Choroid plexus epithelial cell (primary cell): ENCODE measurements around the gene KCNQ1.
"Not testable (repeated sequence)": the region's sequence is repeated elsewhere in the genome, so short reads cannot be mapped to it uniquely, and the experiment has no call there.

Experiments used
- DNase-seq: peaks from one replicate; pipeline ENCODE4 v3.0.0-alpha.2; 2010; ENCODE audit warnings: low read depth
- H3K4me3 ChIP-seq: 2 replicates; pipeline ENCODE4 v1.5.1; 2011; ENCODE audit warnings: low read depth, mild to moderate bottlenecking, control low read depth, low read length, moderate library complexity
- TF ChIP-seq, protein P1 (sequence below): conservative IDR thresholded peaks from 2 replicates; pipeline ENCODE4 v1.5.1; 2011; ENCODE audit warnings: low read depth, mild to moderate bottlenecking, control low read depth, inconsistent platforms, low read length, moderate library complexity

KCNQ1 gene

DNA sequence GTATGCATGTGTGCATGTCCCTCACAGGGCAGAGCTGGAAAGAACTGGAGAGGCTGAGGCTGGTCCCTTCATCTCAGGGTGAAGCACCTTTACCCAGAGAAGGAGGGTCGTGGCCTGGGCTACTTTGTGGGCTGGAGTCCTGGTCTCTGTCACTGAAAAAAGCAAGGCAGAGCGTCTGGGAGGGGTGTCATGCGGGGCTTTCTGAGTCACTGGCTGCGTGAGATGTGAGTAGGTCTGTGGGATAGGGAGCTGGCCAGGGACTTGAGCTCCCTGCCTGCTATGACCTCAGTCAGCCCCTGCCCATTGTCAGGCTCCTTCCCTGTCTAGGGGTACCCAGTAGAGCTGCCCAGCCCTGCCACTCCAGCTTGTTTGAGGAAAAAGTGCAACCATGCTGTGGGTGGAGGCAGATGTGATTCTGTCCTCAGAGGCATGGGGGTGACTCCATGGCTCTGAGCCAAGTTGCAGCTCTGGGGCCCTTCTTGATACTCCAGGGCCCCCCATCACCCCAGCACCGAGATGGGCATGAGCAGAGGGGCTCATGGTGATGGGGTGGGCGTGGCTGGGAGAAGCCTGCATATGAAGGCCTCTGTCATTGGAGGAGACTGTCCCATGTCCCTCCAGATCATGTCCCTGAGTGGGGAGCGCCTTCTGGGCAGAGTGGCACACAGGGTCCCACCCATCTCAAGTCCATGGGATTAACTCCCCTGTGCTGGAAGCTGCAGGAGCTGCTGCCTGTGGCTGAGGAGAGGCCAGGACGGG, 27.8 kb downstream of the KCNQ1 start:
- TF ChIP-seq, protein P1, sequence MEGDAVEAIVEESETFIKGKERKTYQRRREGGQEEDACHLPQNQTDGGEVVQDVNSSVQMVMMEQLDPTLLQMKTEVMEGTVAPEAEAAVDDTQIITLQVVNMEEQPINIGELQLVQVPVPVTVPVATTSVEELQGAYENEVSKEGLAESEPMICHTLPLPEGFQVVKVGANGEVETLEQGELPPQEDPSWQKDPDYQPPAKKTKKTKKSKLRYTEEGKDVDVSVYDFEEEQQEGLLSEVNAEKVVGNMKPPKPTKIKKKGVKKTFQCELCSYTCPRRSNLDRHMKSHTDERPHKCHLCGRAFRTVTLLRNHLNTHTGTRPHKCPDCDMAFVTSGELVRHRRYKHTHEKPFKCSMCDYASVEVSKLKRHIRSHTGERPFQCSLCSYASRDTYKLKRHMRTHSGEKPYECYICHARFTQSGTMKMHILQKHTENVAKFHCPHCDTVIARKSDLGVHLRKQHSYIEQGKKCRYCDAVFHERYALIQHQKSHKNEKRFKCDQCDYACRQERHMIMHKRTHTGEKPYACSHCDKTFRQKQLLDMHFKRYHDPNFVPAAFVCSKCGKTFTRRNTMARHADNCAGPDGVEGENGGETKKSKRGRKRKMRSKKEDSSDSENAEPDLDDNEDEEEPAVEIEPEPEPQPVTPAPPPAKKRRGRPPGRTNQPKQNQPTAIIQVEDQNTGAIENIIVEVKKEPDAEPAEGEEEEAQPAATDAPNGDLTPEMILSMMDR, result no peak
- H3K4me3 ChIP-seq, result no peak overlapping the region
- no peak for DNase-seq

DNA sequence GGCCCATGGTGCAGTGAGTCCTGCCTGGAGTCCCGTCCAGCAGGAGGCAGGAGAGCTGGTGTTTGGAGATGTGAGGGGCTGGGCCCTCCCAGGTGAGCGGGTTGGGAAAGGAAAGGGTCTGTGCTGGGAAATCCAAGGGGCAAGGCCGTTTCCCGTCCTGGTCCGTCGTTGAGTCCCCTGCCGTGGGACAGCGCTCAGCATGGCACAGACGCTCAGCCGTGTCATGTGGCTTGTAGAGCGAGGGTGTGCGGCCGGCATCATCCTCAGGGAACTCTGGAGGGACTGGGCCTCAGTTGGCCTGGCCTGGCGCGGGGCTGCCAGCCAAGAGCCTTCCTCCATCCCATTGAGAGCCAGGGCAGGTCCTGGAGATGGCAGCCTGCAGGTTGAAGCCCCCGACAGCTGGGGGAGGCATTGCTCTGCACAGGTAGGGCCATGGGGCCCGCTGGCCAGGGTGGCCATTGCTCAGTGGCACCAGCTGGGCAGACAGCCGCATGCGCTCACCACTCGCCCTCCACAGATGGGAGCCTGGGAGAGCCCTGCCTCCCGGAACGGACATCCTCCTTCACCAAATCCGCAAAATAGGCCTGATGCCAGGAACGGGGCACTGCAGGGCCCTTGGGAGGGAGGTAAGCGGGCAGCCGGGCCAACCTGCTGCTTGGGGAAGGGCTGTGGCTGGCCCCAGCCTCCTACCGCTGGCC, 28.7 kb downstream of the KCNQ1 start:
- TF ChIP-seq, protein P1, result no peak
- no peak overlapping the region for H3K4me3 ChIP-seq
- DNase-seq, result no peak

DNA sequence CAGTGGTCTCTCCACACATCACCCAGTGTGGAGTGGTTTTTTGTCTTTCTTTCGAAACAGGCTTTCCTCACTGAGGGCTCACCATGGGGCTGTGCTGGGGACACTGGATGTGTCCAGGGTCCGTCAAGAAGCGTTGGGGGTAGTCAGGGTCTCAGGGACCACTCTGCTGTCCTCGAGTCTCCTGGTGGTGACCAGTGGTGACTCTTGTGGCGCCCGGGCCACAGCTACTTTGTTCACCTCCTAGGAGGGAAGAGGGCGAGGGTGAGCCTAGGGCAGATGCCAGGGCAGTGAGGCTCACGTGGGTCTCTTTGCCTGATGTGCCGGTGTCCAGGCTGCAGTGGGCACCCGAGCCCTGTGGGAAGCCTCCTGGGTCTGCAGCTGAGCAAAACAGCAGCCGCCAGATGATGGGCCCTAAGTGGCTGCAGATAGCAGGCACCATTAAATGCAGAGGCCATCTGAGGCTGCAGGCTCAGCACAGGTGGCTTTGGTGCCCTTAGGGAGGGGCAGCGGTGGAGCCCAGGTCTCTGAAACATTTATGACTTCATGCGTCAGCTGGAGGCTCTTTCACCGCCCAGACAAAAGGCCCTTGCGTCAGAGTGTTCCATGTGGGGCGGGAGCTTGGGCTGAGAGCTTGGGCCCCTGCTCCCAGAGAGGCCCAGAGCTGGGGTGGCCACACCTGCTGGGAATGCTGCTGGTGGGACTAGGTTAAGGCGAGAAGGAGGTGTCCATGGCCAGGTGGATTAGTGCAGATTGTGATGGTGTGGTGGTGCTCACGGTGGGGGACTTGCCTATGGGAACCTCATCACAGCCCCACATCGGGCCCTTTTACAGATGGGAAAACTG, 29.5 kb downstream of the KCNQ1 start:
- TF ChIP-seq, protein P1, result no peak
- H3K4me3 ChIP-seq, result no peak overlapping the region
- DNase-seq, result no peak

DNA sequence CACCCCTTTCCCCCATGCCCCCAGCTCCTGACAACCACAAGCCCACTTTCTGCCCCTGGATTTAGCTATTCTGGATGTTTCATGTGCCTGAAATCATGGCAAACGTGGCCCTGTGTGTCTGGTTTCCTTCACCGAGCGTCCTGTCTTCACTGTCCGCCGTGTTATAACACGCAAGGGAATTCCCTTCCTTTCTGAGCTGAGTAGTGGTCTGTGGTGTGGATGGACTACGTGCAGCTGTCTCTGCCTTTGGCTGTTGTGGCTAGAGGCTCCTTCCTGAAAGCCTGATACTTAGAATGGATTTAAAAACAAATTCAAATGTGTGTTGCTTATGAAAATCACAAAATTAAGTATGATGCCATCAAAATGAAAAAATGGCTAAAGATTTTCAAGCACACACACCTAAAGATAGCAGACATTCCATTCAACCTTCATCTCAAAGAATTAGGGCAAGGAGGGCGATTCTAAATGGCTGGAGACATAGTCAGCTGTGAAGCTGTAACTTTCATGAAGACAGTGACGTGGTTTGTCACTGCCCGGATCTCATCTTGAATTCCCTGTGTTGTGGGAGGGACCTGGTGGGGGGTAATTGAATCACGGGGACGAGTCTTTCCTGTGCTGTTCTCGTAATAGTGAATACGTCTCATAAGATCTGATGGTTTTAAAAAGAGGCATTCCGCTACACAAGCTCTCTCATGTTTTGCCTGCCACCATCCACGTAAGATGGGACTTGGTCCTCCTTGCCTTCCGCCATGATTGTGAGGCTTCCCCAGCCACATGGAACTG, 30.5 kb downstream of the KCNQ1 start:
- H3K4me3 ChIP-seq, result no peak overlapping the region
- DNase-seq, result no peak
- TF ChIP-seq, protein P1, result no peak

DNA sequence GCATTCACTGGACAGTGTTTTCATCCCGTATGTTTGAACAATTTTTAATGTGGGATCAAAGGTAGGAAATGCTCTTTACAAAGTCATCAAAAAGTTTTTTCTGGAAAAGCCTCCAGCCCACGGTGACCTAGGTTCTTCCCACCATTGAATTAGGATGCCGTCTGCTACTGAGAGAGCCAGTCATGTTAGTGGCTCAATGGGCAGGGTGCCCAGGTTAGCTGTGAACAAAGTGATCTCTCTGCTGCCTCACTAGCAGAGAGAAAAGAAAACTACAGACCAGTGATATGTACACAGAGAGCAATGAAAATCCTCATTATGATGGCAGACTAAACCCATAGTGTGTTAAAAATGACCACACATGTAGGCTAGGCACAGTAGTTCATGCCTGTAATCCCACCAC, 32.4 kb downstream of the KCNQ1 start:
- H3K4me3 ChIP-seq, result no peak overlapping the region
- TF ChIP-seq, protein P1, result no peak
- DNase-seq, result no peak

DNA sequence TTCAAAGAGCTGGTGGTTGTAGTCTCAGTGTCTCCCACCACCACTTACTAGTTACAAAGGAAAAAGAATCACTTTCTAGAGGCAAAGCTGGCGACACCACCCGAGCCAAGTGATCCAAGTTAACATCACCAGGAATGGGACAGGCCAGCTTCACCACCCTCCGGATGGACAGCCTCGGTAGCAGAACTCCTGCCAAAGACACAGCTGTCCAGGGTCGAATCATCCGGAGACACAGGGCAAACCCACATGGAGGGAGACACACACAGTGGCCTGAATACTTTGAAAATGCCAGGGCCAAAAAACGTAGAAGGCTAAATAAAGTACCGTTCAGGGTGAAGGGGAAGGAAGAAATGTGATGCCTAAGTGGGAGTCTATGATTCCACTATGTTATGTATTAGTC, 33.1 kb downstream of the KCNQ1 start:
- no peak overlapping the region for H3K4me3 ChIP-seq
- DNase-seq, result no peak
- TF ChIP-seq, protein P1, result no peak

DNA sequence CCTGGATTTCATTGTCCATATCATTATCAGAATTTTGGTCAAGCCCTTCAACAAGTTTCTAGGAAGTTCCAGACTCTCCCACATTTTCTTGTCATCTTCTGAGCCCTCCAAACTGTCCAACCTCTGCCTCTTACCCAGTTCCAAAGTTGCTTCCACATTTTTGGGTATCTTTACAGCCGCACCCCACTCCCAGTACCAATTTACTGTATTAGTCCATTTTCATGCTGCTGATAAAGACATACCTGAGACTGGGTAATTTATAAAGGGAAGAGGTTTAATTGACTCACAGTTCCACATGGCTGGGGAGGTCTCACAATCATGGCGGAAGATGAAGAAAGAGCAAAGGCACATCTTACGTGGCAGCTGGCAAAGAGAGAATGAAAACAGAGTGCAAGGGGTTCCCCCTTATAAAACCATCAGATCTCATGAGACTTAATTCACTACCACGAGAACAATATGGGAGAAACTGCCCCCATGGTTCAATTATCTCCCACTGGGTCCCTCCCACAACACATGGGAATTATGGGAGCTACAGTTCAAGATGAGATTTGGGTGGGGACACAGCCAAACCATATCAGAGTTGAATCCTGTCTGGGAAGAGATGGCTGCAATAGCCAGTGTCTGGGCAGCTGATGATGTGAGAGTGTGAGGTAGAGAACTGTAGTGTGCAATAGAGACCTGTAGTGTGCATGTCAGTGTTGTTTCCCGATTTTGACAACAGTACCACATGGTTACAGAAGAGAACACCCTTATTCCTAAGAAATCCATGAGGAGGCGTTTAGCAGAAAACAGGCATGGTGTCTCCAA, 35.5 kb downstream of the KCNQ1 start:
- not testable (repeated sequence) for H3K4me3 ChIP-seq, DNase-seq
